ENCODE data around the gene ANKHD1.

Gene ANKHD1

DNA sequence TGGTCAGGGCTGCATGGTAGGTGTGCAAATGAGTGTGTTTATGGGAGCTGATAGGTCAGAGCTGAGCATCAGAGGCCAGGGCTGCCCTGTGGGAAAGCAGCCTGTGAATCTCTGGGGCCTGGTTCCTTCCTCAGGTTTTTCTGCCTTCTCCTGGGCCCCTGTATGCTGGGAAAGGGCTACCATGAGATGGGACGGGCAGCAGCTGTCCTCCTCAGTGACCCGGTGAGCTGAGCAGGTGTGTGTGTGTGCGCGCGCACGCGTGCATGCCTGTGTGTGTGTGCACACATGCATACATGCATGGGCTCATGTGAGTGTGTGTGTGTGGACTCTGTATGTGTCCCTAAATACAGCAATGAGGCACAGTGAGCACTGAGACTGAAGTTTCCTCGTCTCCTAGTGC lies 39.3 kb upstream of the ANKHD1 start:
- Histone ChIP-seq H3K4me3 (ENCODE audit: low read length, poor library complexity, severe bottlenecking) (no peak overlapping the region), H3F3A (ENCODE audit: low read depth) (no peaks in the 10 kb centered on the region), H3K79me2 (ENCODE audit: insufficient read depth, low read length) (no peaks in the 10 kb centered on the region), H3K9me3 (ENCODE audit: insufficient read depth, low read depth, low read length) (no peaks in the 10 kb centered on the region), H3K4me1 (ENCODE audit: insufficient read depth, low read length, poor library complexity, severe bottlenecking) (no peaks in the 10 kb centered on the region), H4K20me1 (ENCODE audit: insufficient read depth, low read length, poor library complexity, severe bottlenecking) (no peaks in the 10 kb centered on the region), H3K9me2 (replicated peaks; ENCODE audit: low read depth, low read length) (no peaks in the 10 kb centered on the region), H2AFZ (ENCODE audit: low read length) (no peak overlapping the region), H3K9ac (ENCODE audit: low read depth, low read length, poor library complexity, severe bottlenecking) (no peak overlapping the region), H3K27me3 (ENCODE audit: insufficient read depth, low read length, poor library complexity, severe bottlenecking) (no peaks in the 10 kb centered on the region), H3K36me3 (ENCODE audit: insufficient read depth, low read length) (no peaks in the 10 kb centered on the region), H3K4me2 (ENCODE audit: low read depth, low read length, poor library complexity, severe bottlenecking) (no peak overlapping the region)
- TF ChIP-seq, protein P1, sequence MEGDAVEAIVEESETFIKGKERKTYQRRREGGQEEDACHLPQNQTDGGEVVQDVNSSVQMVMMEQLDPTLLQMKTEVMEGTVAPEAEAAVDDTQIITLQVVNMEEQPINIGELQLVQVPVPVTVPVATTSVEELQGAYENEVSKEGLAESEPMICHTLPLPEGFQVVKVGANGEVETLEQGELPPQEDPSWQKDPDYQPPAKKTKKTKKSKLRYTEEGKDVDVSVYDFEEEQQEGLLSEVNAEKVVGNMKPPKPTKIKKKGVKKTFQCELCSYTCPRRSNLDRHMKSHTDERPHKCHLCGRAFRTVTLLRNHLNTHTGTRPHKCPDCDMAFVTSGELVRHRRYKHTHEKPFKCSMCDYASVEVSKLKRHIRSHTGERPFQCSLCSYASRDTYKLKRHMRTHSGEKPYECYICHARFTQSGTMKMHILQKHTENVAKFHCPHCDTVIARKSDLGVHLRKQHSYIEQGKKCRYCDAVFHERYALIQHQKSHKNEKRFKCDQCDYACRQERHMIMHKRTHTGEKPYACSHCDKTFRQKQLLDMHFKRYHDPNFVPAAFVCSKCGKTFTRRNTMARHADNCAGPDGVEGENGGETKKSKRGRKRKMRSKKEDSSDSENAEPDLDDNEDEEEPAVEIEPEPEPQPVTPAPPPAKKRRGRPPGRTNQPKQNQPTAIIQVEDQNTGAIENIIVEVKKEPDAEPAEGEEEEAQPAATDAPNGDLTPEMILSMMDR (conservative IDR thresholded peaks at IDR 0.05; ENCODE audit: low read length): no peak
- TF ChIP-seq EZH2phosphoT487 (IDR thresholded peaks at IDR 0.05; ENCODE audit: borderline replicate concordance): no peak

- H3K27me3 ChIP-seq (ENCODE audit: insufficient read depth, low read length, poor library complexity, severe bottlenecking): no peaks in the 10 kb centered on the region
- H2AFZ ChIP-seq (ENCODE audit: low read length): peak overlapping the region; percentile 69
- no peaks in the 10 kb centered on the region for H3K9me2 ChIP-seq (replicated peaks; ENCODE audit: low read depth, low read length)
- H3K4me2 ChIP-seq (ENCODE audit: low read depth, low read length, poor library complexity, severe bottlenecking): peak overlapping the region; percentile 41
- H3K4me3 ChIP-seq (ENCODE audit: low read length, poor library complexity, severe bottlenecking): no peak overlapping the region
- no peak overlapping the region for H3K9ac ChIP-seq (ENCODE audit: low read depth, low read length, poor library complexity, severe bottlenecking)
- TF ChIP-seq, protein P1 (conservative IDR thresholded peaks at IDR 0.05; ENCODE audit: low read length): peak; percentile 89
- TF ChIP-seq EZH2phosphoT487 (IDR thresholded peaks at IDR 0.05; ENCODE audit: borderline replicate concordance): no peak
- H3K79me2 ChIP-seq (ENCODE audit: insufficient read depth, low read length): no peaks in the 10 kb centered on the region
- H3K4me1 ChIP-seq (ENCODE audit: insufficient read depth, low read length, poor library complexity, severe bottlenecking): no peaks in the 10 kb centered on the region
- H3K9me3 ChIP-seq (ENCODE audit: insufficient read depth, low read depth, low read length): no peaks in the 10 kb centered on the region
- no peaks in the 10 kb centered on the region for H3K36me3 ChIP-seq (ENCODE audit: insufficient read depth, low read length)
- H3F3A ChIP-seq (ENCODE audit: low read depth): no peaks in the 10 kb centered on the region
- no peaks in the 10 kb centered on the region for H4K20me1 ChIP-seq (ENCODE audit: insufficient read depth, low read length, poor library complexity, severe bottlenecking)
Observed at GRCh38 chr5:140362875-140363630, 38.6 kb upstream of the ANKHD1 start.

DNA sequence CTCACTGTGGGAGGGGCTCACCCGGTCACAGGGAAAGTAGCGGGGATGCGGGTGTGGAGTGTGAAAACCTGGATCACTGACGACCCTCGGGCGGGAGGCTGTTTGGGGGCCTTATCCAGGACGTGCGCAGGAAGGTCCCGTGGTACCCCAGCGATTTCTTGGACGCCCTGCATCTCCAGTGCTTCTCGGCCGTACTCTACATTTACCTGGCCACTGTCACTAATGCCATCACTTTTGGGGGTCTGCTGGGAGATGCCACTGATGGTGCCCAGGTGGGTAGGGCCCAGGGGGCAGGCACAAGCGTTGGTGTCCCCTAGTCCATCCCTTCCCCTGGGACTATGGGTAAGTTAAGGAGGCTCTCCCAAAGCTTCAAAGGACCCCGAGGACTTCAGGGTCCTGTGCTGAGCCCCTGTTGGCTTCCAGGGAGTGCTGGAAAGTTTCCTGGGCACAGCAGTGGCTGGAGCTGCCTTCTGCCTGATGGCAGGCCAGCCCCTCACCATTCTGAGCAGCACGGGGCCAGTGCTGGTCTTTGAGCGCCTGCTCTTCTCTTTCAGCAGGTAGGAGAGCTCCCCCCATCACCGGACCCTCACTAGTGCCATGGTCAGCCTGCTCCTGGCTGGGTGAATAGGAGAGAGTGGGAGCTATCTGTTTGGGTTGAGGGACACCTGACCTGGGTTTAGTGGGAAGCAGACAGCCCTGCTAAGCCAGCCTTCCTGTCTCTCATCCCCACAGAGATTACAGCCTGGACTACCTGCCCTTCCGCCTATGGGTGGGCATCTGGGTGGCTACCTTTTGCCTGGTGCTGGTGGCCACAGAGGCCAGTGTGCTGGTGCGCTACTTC lies 37.8 kb upstream of the ANKHD1 start:
- no peak overlapping the region for H3K4me3 ChIP-seq (ENCODE audit: low read length, poor library complexity, severe bottlenecking)
- no peak overlapping the region for H3K9ac ChIP-seq (ENCODE audit: low read depth, low read length, poor library complexity, severe bottlenecking)
- no peaks in the 10 kb centered on the region for H3F3A ChIP-seq (ENCODE audit: low read depth)
- H4K20me1 ChIP-seq (ENCODE audit: insufficient read depth, low read length, poor library complexity, severe bottlenecking): no peaks in the 10 kb centered on the region
- peak overlapping the region; percentile 69; the same call in 1 of the 2 replicates for H2AFZ ChIP-seq (ENCODE audit: low read length)
- H3K36me3 ChIP-seq (ENCODE audit: insufficient read depth, low read length): no peaks in the 10 kb centered on the region
- H3K9me3 ChIP-seq (ENCODE audit: insufficient read depth, low read depth, low read length): no peaks in the 10 kb centered on the region
- H3K79me2 ChIP-seq (ENCODE audit: insufficient read depth, low read length): no peaks in the 10 kb centered on the region
- no peaks in the 10 kb centered on the region for H3K4me1 ChIP-seq (ENCODE audit: insufficient read depth, low read length, poor library complexity, severe bottlenecking)
- TF ChIP-seq, protein P1 (conservative IDR thresholded peaks at IDR 0.05; ENCODE audit: low read length): no peak
- no peak for TF ChIP-seq EZH2phosphoT487 (IDR thresholded peaks at IDR 0.05; ENCODE audit: borderline replicate concordance)
- peak overlapping the region; percentile 41 for H3K4me2 ChIP-seq (ENCODE audit: low read depth, low read length, poor library complexity, severe bottlenecking)
- no peaks in the 10 kb centered on the region for H3K27me3 ChIP-seq (ENCODE audit: insufficient read depth, low read length, poor library complexity, severe bottlenecking)
- H3K9me2 ChIP-seq (replicated peaks; ENCODE audit: low read depth, low read length): no peaks in the 10 kb centered on the region

Data from Loucy (cell line).